MM.1S (cell line): ENCODE results near the gene ORAI2.

Experiments
- CTCF ChIP-seq: fragments of 300-600 bp; sonication (generic); IDR thresholded peaks from 2 replicates; pipeline ENCODE4 v1.5.1; 2016; ENCODE audit warnings: antibody characterized with exemption, low read length, mixed read lengths
- EZH2 ChIP-seq: fragments of 300-600 bp; sonication (generic); optimal IDR thresholded peaks from 2 replicates; pipeline ENCODE3; 2017; ENCODE audit warnings: low read depth, mild to moderate bottlenecking, antibody characterized with exemption, low read length, mixed read lengths
- EZH2phosphoT487 ChIP-seq: fragments of 300-600 bp; sonication (generic); IDR thresholded peaks from 2 replicates; pipeline ENCODE4 v1.6.1; 2018; ENCODE audit warnings: antibody characterized with exemption, low read length

- no peak for TF ChIP-seq CTCF
- no peak for TF ChIP-seq EZH2phosphoT487
- no peak for TF ChIP-seq EZH2
These were observed 25.5 kb upstream of the ORAI2 start for GRCh38 chr7:102407910-102408309.
